Measurements from ENCODE around the gene RAET1E.
"Not testable (repeated sequence)": the region's sequence is repeated elsewhere in the genome, so short reads cannot be mapped to it uniquely, and the experiment has no call there.

The RAET1E gene

GRCh38 chr6:149924206-149924932 is 26.5 kb upstream of the RAET1E start:
- peaks cover 0 to 26% (median 24%) of the 10 kb centered on the region in 4 experiments for H3K4me1 ChIP-seq (ENCODE audit: control extremely low read depth in 1 of 4, control insufficient read depth in 4 of 4, insufficient read depth in 4 of 4, low read length in 3 of 4)
- ChIA-PET POLR2A (no interaction called here), CTCF (interaction anchor here (0.6 to 2.6 kb wide), 17 partner anchors 10 to 674 kb away, joined by 3 to 21 read pairs (median 4); no protein-coding TSS in a partner anchor)
- DNase-seq, result no peak
- H3K9me3 ChIP-seq (ENCODE audit: control extremely low read depth in 1 of 5, control insufficient read depth in 4 of 5, insufficient read depth in 2 of 5, low read depth in 1 of 5, low read length in 4 of 5), result peaks cover 0 to 2% (median 0%) of the 10 kb centered on the region in 5 experiments
- no peaks in the 10 kb centered on the region for H3K36me3 ChIP-seq (ENCODE audit: control insufficient read depth in 4 of 4, insufficient read depth in 4 of 4, low read length in 3 of 4)
- WGBS (ENCODE audit: insufficient coverage), result 92% methylated on average over 7 of the region's 9 CpGs
- peaks cover 6 to 75% (median 40%) of the 10 kb centered on the region in 5 experiments for H3K27me3 ChIP-seq (replicated peaks in 2 of 5; ENCODE audit: control insufficient read depth in 4 of 5, insufficient read depth in 5 of 5, low read length in 4 of 5)
- H3K4me3 ChIP-seq (ENCODE audit: control insufficient read depth in 1 of 7, extremely low read depth in 1 of 7, insufficient read depth in 4 of 7, low read depth in 2 of 7, low read length in 6 of 7), result no peak overlapping the region
- H3K27ac ChIP-seq (ENCODE audit: insufficient read depth in 1 of 2, low read depth in 1 of 2, low read length in 2 of 2, poor library complexity in 1 of 2, severe bottlenecking in 2 of 2), result no peak overlapping the region

- H3K4me3 ChIP-seq (ENCODE audit: control insufficient read depth in 1 of 7, extremely low read depth in 1 of 7, insufficient read depth in 4 of 7, low read depth in 2 of 7, low read length in 6 of 7), result peak overlapping the region in 6 of 7 experiments; percentile 56 to 79 (median 66)
- H3K27ac ChIP-seq (ENCODE audit: insufficient read depth in 1 of 2, low read depth in 1 of 2, low read length in 2 of 2, poor library complexity in 1 of 2, severe bottlenecking in 2 of 2), result no peak overlapping the region
- H3K4me1 ChIP-seq (ENCODE audit: control extremely low read depth in 1 of 4, control insufficient read depth in 4 of 4, insufficient read depth in 4 of 4, low read length in 3 of 4), result peaks cover 0 to 26% (median 24%) of the 10 kb centered on the region in 4 experiments
- ChIA-PET CTCF (interaction anchor here (0.6 to 2.6 kb wide), 11 partner anchors 11 to 675 kb away, joined by 3 to 21 read pairs (median 3); no protein-coding TSS in a partner anchor), POLR2A (no interaction called here)
- peak in 1 of 3 donors; percentile 34 for DNase-seq
- WGBS (ENCODE audit: insufficient coverage), result 12% methylated on average over 19 of the region's 33 CpGs
- H3K36me3 ChIP-seq (ENCODE audit: control insufficient read depth in 4 of 4, insufficient read depth in 4 of 4, low read length in 3 of 4), result no peaks in the 10 kb centered on the region
- peaks cover 6 to 71% (median 36%) of the 10 kb centered on the region in 5 experiments for H3K27me3 ChIP-seq (replicated peaks in 2 of 5; ENCODE audit: control insufficient read depth in 4 of 5, insufficient read depth in 5 of 5, low read length in 4 of 5)
- H3K9me3 ChIP-seq (ENCODE audit: control extremely low read depth in 1 of 5, control insufficient read depth in 4 of 5, insufficient read depth in 2 of 5, low read depth in 1 of 5, low read length in 4 of 5), result peaks cover 0 to 2% (median 0%) of the 10 kb centered on the region in 5 experiments
Observed at GRCh38 chr6:149923327-149923986, 25.5 kb upstream of the RAET1E start.

DNA sequence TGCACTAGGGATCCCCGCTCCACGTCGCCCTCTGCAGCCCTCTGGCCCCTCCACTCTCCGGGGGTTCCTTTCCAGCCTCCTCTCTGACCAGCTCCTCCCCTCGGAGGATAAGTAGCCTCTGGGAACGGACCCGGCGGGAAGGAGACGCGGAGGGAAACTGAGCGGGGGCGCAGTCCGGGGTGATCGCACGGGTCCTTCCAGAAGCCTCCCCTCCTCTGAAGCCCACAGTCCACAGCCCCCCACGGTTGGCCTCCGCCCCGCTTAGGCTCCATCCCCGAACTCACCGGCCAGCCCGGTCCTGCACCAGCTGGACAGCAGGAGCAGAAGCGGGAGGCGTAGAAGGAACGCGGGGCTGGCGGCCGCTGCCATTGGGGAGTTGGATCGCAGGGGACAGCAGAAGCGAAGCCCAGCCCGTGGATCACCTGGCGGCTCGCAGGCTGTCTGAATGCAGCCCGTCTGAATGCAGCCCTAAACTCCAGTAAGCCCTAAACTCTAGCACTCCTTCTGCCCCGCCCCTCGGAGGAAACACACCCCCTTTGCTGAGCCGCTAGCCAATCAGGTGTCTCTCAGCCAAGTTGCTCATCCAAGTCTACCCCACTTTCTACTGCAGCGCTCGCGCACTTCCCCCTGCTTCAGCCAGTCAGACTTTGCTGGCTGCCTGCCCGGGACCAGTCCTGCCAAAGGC is 24.9 kb upstream of the RAET1E start, which contains the start of gene RAET1G:
TSS of gene RAET1G (minus strand) at position 480 of the 685 bp plus-strand sequence. CDS start at position 369, 111 bp downstream.
- no peaks in the 10 kb centered on the region for H3K36me3 ChIP-seq (ENCODE audit: control insufficient read depth in 4 of 4, insufficient read depth in 4 of 4, low read length in 3 of 4)
- H3K27ac ChIP-seq (ENCODE audit: insufficient read depth in 1 of 2, low read depth in 1 of 2, low read length in 2 of 2, poor library complexity in 1 of 2, severe bottlenecking in 2 of 2), result no peak within 1 kb of the TSS
- peaks cover 6 to 69% (median 38%) of the 10 kb centered on the region in 5 experiments for H3K27me3 ChIP-seq (replicated peaks in 2 of 5; ENCODE audit: control insufficient read depth in 4 of 5, insufficient read depth in 5 of 5, low read length in 4 of 5)
- CTCF ChIA-PET, result interaction anchor here (1.2 kb wide), 1 partner anchor 87 kb away, joined by 3 read pairs; no protein-coding TSS in a partner anchor
- WGBS (ENCODE audit: insufficient coverage), result 2% methylated on average over 31 of the region's 40 CpGs
- peaks cover 0 to 2% (median 0%) of the 10 kb centered on the region in 5 experiments for H3K9me3 ChIP-seq (ENCODE audit: control extremely low read depth in 1 of 5, control insufficient read depth in 4 of 5, insufficient read depth in 2 of 5, low read depth in 1 of 5, low read length in 4 of 5)
- POLR2A ChIA-PET, result no interaction called here
- peaks cover 0 to 26% (median 24%) of the 10 kb centered on the region in 4 experiments for H3K4me1 ChIP-seq (ENCODE audit: control extremely low read depth in 1 of 4, control insufficient read depth in 4 of 4, insufficient read depth in 4 of 4, low read length in 3 of 4)
- peak within 1 kb of the TSS; percentile 19 to 79 (median 64) for H3K4me3 ChIP-seq (ENCODE audit: control insufficient read depth in 1 of 7, extremely low read depth in 1 of 7, insufficient read depth in 4 of 7, low read depth in 2 of 7, low read length in 6 of 7)
- DNase-seq, result peak; percentile 92 to 96 (median 95)

DNA sequence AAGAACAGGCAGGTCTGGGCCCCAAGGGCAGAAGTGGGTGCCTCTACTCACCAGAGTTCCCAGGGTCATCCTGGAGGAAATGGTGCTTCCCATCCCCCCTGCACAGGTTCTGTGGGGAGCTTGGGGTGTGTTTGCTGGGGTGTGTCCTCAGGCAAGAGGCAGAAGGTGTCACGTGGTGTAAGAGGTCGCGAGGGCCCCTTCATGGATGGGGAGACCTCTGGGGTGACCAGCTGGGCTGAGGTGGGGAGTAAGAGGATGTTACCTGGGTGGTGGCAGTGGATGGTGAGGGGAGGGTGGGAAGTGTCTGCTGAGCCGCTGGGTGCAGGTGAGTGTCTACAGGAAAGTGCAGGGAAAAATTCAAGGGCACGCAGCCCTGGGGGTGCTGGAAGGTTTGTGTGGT is 24.2 kb upstream of the RAET1E start:
- H3K27ac ChIP-seq (ENCODE audit: insufficient read depth in 1 of 2, low read depth in 1 of 2, low read length in 2 of 2, poor library complexity in 1 of 2, severe bottlenecking in 2 of 2); POLR2A ChIA-PET; H3K9me3 ChIP-seq (ENCODE audit: control extremely low read depth in 1 of 5, control insufficient read depth in 4 of 5, insufficient read depth in 2 of 5, low read depth in 1 of 5, low read length in 4 of 5); H3K36me3 ChIP-seq (ENCODE audit: control insufficient read depth in 4 of 4, insufficient read depth in 4 of 4, low read length in 3 of 4); DNase-seq: not testable (repeated sequence)
- 64% methylated on average over 4 of the region's 5 CpGs for WGBS (ENCODE audit: insufficient coverage)
- Histone ChIP-seq H3K4me1 (ENCODE audit: control extremely low read depth in 1 of 4, control insufficient read depth in 4 of 4, insufficient read depth in 4 of 4, low read length in 3 of 4) (peaks cover 0 to 26% (median 24%) of the 10 kb centered on the region in 4 experiments), H3K27me3 (replicated peaks in 2 of 5; ENCODE audit: control insufficient read depth in 4 of 5, insufficient read depth in 5 of 5, low read length in 4 of 5) (peaks cover 6 to 67% (median 38%) of the 10 kb centered on the region in 5 experiments), H3K4me3 (ENCODE audit: control insufficient read depth in 1 of 7, extremely low read depth in 1 of 7, insufficient read depth in 4 of 7, low read depth in 2 of 7, low read length in 6 of 7) (peak overlapping the region in 3 of 7 experiments; percentile 57 to 79 (median 69))
- CTCF ChIA-PET, result interaction anchor here (1.2 kb wide), 1 partner anchor 86 kb away, joined by 3 read pairs; no protein-coding TSS in a partner anchor

- Histone ChIP-seq H3K27ac (ENCODE audit: insufficient read depth in 1 of 2, low read depth in 1 of 2, low read length in 2 of 2, poor library complexity in 1 of 2, severe bottlenecking in 2 of 2) (no peak overlapping the region), H3K27me3 (replicated peaks in 2 of 5; ENCODE audit: control insufficient read depth in 4 of 5, insufficient read depth in 5 of 5, low read length in 4 of 5) (peaks cover 6 to 62% (median 34%) of the 10 kb centered on the region in 5 experiments), H3K4me3 (ENCODE audit: control insufficient read depth in 1 of 7, extremely low read depth in 1 of 7, insufficient read depth in 4 of 7, low read depth in 2 of 7, low read length in 6 of 7) (no peak overlapping the region), H3K36me3 (ENCODE audit: control insufficient read depth in 4 of 4, insufficient read depth in 4 of 4, low read length in 3 of 4) (no peaks in the 10 kb centered on the region), H3K4me1 (ENCODE audit: control extremely low read depth in 1 of 4, control insufficient read depth in 4 of 4, insufficient read depth in 4 of 4, low read length in 3 of 4) (peaks cover 0 to 26% (median 24%) of the 10 kb centered on the region in 4 experiments), H3K9me3 (ENCODE audit: control extremely low read depth in 1 of 5, control insufficient read depth in 4 of 5, insufficient read depth in 2 of 5, low read depth in 1 of 5, low read length in 4 of 5) (peaks cover 0 to 1% (median 0%) of the 10 kb centered on the region in 5 experiments)
- POLR2A ChIA-PET, result no interaction called here
- CTCF ChIA-PET, result interaction anchor here (1.2 kb wide), 1 partner anchor 85 kb away, joined by 3 read pairs; no protein-coding TSS in a partner anchor
- DNase-seq, result no peak
- WGBS (ENCODE audit: insufficient coverage), result 87% methylated on average over 6 of the region's 6 CpGs
Observed at GRCh38 chr6:149921361-149921760, 23.4 kb upstream of the RAET1E start.

DNA sequence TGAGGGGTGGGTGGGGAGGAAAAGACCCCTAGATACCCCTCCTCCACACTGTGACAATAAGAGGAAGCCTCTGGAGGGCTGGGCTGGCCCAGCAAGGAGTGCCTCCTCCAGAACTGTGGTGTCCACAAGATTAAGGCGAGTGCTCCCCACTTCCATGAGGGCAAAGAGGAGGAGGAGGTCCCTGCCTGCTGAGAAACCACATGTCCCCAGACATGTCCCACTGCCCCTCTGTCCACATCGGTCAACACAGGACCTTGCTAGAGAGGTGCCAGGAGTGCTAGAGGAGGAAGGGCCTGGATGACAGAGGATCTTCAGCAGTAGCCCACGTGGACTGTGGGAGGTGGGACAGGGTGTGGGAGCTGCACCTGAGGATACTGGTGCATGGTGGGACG is 21.9 kb upstream of the RAET1E start:
- H3K27ac ChIP-seq (ENCODE audit: insufficient read depth in 1 of 2, low read depth in 1 of 2, low read length in 2 of 2, poor library complexity in 1 of 2, severe bottlenecking in 2 of 2), result no peak overlapping the region
- WGBS (ENCODE audit: insufficient coverage), result 95% methylated on average over 4 of the region's 4 CpGs
- POLR2A ChIA-PET, result no interaction called here
- H3K27me3 ChIP-seq (replicated peaks in 2 of 5; ENCODE audit: control insufficient read depth in 4 of 5, insufficient read depth in 5 of 5, low read length in 4 of 5), result peaks cover 6 to 47% (median 28%) of the 10 kb centered on the region in 5 experiments
- H3K36me3 ChIP-seq (ENCODE audit: control insufficient read depth in 4 of 4, insufficient read depth in 4 of 4, low read length in 3 of 4), result no peaks in the 10 kb centered on the region
- DNase-seq, result no peak
- CTCF ChIA-PET, result no interaction called here
- H3K4me1 ChIP-seq (ENCODE audit: control extremely low read depth in 1 of 4, control insufficient read depth in 4 of 4, insufficient read depth in 4 of 4, low read length in 3 of 4), result peaks cover 0 to 15% (median 13%) of the 10 kb centered on the region in 4 experiments
- H3K9me3 ChIP-seq (ENCODE audit: control extremely low read depth in 1 of 5, control insufficient read depth in 4 of 5, insufficient read depth in 2 of 5, low read depth in 1 of 5, low read length in 4 of 5), result no peaks in the 10 kb centered on the region
- no peak overlapping the region for H3K4me3 ChIP-seq (ENCODE audit: control insufficient read depth in 1 of 7, extremely low read depth in 1 of 7, insufficient read depth in 4 of 7, low read depth in 2 of 7, low read length in 6 of 7)

Data from common myeloid progenitor, CD34-positive (primary cell).